Hypothalamus (tissue), 51 donors: ENCODE results near the gene ZDHHC16.
A peak's percentile ranks its signal among the peaks of the same experiment; 100 is the strongest.
"Not testable (repeated sequence)": the region's sequence is repeated elsewhere in the genome, so short reads cannot be mapped to it uniquely, and the experiment has no call there.

Experiments
- DNase-seq, 51 donors: peaks; one replicate each; lab custom pipeline; 2025; lab: John Stamatoyannopoulos, UW

ZDHHC16 gene

GRCh38 chr10:97428572-97428981 lies 17.4 kb upstream of the ZDHHC16 start:
- DNase-seq: peak in 1 of 51 donors; percentile 53

- DNase-seq: no peak
These were observed 11.9 kb upstream of the ZDHHC16 start for GRCh38 chr10:97434055-97434454.

- DNase-seq: no peak
These were observed 11.4 kb upstream of the ZDHHC16 start for GRCh38 chr10:97434557-97434956.

- no peak for DNase-seq
These were observed 10.8 kb upstream of the ZDHHC16 start for GRCh38 chr10:97435211-97435610.

- DNase-seq: no peak
These were observed 3.7 kb upstream of the ZDHHC16 start for GRCh38 chr10:97442277-97442676.

- DNase-seq: no peak
These were observed 1.8 kb upstream of the ZDHHC16 start for GRCh38 chr10:97444212-97444611.

GRCh38 chr10:97445357-97445721 lies 636 bp upstream of the ZDHHC16 start:
- peak in 2 of 51 donors; percentile 38 to 47 for DNase-seq

GRCh38 chr10:97450828-97451227 lies 4.9 kb downstream of the ZDHHC16 start:
- DNase-seq: peak in 1 of 51 donors; percentile 8

GRCh38 chr10:97451605-97452004 lies 5.6 kb downstream of the ZDHHC16 start:
- no peak for DNase-seq

- DNase-seq: no peak
These were observed 6.4 kb downstream of the ZDHHC16 start for GRCh38 chr10:97452352-97452751.

GRCh38 chr10:97454330-97455036 lies 8.5 kb downstream of the ZDHHC16 start:
- peak in 5 of 51 donors; percentile 5 to 17 (median 15) for DNase-seq

- DNase-seq: no peak
These were observed 10.2 kb downstream of the ZDHHC16 start for GRCh38 chr10:97456034-97456685.

- DNase-seq: peak in 1 of 51 donors; percentile 4
These were observed 10.7 kb downstream of the ZDHHC16 start for GRCh38 chr10:97456686-97457065.

GRCh38 chr10:97459111-97459510 lies 13.1 kb downstream of the ZDHHC16 start:
- no peak for DNase-seq

- no peak for DNase-seq
These were observed 14.0 kb downstream of the ZDHHC16 start for GRCh38 chr10:97459933-97460332.

GRCh38 chr10:97462309-97462708 lies 16.3 kb downstream of the ZDHHC16 start:
- DNase-seq: no peak

- peak in 22 of 51 donors; percentile 5 to 55 (median 16) for DNase-seq
These were observed 17.6 kb downstream of the ZDHHC16 start for GRCh38 chr10:97463363-97464132.

GRCh38 chr10:97464226-97464625 lies 18.3 kb downstream of the ZDHHC16 start:
- no peak for DNase-seq

- DNase-seq: no peak
These were observed 20.0 kb downstream of the ZDHHC16 start for GRCh38 chr10:97465982-97466381.

- DNase-seq: no peak
These were observed 20.8 kb downstream of the ZDHHC16 start for GRCh38 chr10:97466755-97467154.

GRCh38 chr10:97468162-97468561 lies 22.2 kb downstream of the ZDHHC16 start:
- no peak for DNase-seq

- DNase-seq: not testable (repeated sequence)
These were observed 22.8 kb downstream of the ZDHHC16 start for GRCh38 chr10:97468781-97469180.
